Natural killer cell treated with Interleukin-12 subunit alpha and Interleukin-12 subunit beta and Interleukin-15 and Interleukin-18, amount 100 ng/mL, for 72 hours (primary cell): ENCODE results near the gene GALK1. TPM values are rescaled to one million over a fixed set of nuclear protein-coding genes. Genes with fewer than 3 reads are reported as not detected.
"Not testable (repeated sequence)": the region's sequence is repeated elsewhere in the genome, so short reads cannot be mapped to it uniquely, and the experiment has no call there.

ENCODE experiments used
- ATAC-seq, 2 donors: fragments of 150-1000 bp; cut with Tn5 transposase in 1 of 2; sonication (Bioruptor Pico), chemical (Tn5 transposase) in 1 of 2; 2 replicates each; pipeline ENCODE4 v1.10.0; 2021
- DNase-seq: peaks from one replicate; pipeline ENCODE4 v3.0.0; 2022; ENCODE audit warnings: low spot score
- H3K27ac Mint-ChIP-seq, 2 donors: 1 replicate in 1 of 2; 2 replicates in 1 of 2; pipeline ENCODE4 v1.8.0; 2022; ENCODE audit warnings: mixed read lengths in 2 of 2, mild to moderate bottlenecking in 1 of 2, moderate library complexity in 1 of 2
- H3K27me3 Mint-ChIP-seq, 2 donors: 1 replicate in 1 of 2; 2 replicates in 1 of 2; pipeline ENCODE4 v1.8.0; 2022; ENCODE audit warnings: mixed read lengths in 2 of 2
- H3K36me3 Mint-ChIP-seq: one replicate; pipeline ENCODE4 v1.8.0; 2022; ENCODE audit warnings: mixed read lengths
- H3K4me1 Mint-ChIP-seq, 2 donors: 1 replicate in 1 of 2; 2 replicates in 1 of 2; pipeline ENCODE4 v1.8.0; 2022; ENCODE audit warnings: low read depth in 2 of 2, mixed read lengths in 2 of 2, mild to moderate bottlenecking in 1 of 2
- H3K4me3 Mint-ChIP-seq: one replicate; pipeline ENCODE4 v1.8.0; 2022; ENCODE audit warnings: mixed read lengths
- H3K9me3 Mint-ChIP-seq: 2 replicates; pipeline ENCODE4 v1.8.0; 2022; ENCODE audit warnings: mixed read lengths
- total RNA-seq, 2 donors: library from RNA; stranded (reverse); gene quantifications; one replicate each; pipeline ENCODE4 v1.2.3, GENCODE V29; 2022

GALK1 gene
- total RNA-seq, 2 donors from 2014 or later = 13.7 to 31.1 TPM

- peaks cover 31% of the 10 kb centered on the region for H3K36me3 Mint-ChIP-seq
- H3K27ac Mint-ChIP-seq = peak overlapping the region; percentile 90 to 94
- ATAC-seq (no peak), DNase-seq (no peak)
- no peaks in the 10 kb centered on the region for H3K9me3 Mint-ChIP-seq
- peak overlapping the region; percentile 90 for H3K4me3 Mint-ChIP-seq
- no peaks in the 10 kb centered on the region for H3K27me3 Mint-ChIP-seq
- H3K4me1 Mint-ChIP-seq = peaks cover 51 to 53% of the 10 kb centered on the region in 2 donors
These were observed 13.9 kb upstream of the GALK1 start for GRCh38 chr17:75778861-75779249.

DNA sequence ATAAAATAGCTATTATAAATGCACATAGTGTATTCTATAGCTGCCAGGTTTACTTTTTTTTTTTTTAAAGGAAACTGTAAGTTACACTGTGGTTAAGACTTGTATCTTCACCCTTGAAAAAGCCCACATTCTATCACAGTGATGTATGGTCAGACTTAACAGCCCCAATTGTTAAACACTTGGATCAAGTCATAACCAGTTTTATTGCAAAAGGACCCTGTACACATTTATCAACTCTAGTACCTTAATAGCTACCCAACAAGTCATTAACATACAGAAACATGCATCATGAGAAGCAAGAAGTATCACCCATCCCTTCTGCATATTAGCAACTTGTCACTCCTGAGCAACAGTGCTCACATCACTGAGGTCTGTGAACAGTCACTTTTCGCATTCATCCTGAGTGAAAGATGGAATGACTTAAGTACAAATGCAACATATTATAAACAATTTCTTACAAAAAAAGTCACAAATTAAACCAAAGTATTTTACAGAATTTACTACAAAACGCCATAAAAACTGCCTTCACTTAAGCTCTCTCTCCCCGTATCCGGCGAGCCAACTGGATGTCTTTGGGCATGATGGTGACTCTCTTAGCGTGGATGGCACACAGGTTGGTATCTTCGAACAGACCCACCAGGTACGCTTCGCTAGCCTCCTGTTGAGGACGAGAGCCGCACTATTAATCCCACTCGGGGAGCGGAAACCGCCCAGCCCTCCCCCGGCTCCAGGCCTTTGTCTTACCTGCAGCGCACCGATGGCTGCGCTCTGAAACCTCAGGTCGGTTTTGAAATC lies 13.3 kb upstream of the GALK1 start:
- not testable (repeated sequence) for ATAC-seq, H3K27me3 Mint-ChIP-seq, H3K9me3 Mint-ChIP-seq

DNA sequence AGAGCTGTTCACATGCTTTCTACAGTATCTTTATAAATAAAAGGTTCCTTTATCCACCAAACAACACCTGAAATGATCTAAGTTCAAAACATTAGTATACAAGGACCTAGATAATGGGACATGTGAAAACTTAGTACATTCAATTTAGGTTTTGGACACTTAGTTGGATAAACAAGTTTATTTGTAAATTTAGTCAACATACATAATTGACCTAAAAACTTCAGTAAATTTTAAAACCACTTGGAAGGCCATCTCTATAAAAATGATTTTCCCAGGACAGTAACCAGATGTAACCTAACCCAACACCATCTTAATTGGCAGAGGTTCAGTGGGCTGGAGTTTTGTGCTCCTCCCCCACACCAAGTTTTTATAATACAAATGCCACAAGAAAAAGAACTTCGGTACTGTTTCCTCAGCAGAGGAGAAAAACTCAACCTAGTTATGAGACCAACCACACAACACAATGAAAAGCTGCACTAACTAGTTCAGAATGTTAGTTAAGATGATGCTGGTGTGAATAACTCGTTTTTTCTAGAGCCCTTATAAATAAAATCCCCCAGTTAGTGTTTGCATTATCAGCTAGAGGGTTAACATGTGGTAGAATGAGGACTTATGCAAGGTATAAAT lies 12.4 kb upstream of the GALK1 start:
- Mint-ChIP-seq H3K27me3 (no peaks in the 10 kb centered on the region), H3K4me3 (peak overlapping the region; percentile 90), H3K9me3 (no peaks in the 10 kb centered on the region), H3K4me1 (peaks cover 41 to 46% of the 10 kb centered on the region in 2 donors), H3K27ac (peak overlapping the region; percentile 90 to 94), H3K36me3 (peaks cover 31% of the 10 kb centered on the region)
- no peak for DNase-seq
- ATAC-seq = no peak

More for the DNA sequence above, 13.3 kb upstream of the GALK1 start:
- not testable (repeated sequence) for DNase-seq
- H3K27ac Mint-ChIP-seq = peak overlapping the region; percentile 90 to 94
- peak overlapping the region; percentile 90 for H3K4me3 Mint-ChIP-seq
- H3K36me3 Mint-ChIP-seq = peaks cover 31% of the 10 kb centered on the region
- peaks cover 47 to 48% of the 10 kb centered on the region in 2 donors for H3K4me1 Mint-ChIP-seq

- DNase-seq = no peak
These were observed 11.6 kb upstream of the GALK1 start for GRCh38 chr17:75776386-75777295.

GRCh38 chr17:75774991-75775668 lies 10.1 kb upstream of the GALK1 start:
- ATAC-seq = no peak
- Mint-ChIP-seq H3K27ac (peak overlapping the region; percentile 90 to 94), H3K27me3 (no peaks in the 10 kb centered on the region), H3K9me3 (no peaks in the 10 kb centered on the region), H3K36me3 (peaks cover 31% of the 10 kb centered on the region), H3K4me1 (peaks cover 40 to 46% of the 10 kb centered on the region in 2 donors), H3K4me3 (peak overlapping the region; percentile 90)
- no peak for DNase-seq

More at GRCh38 chr17:75776386-75777295, 11.6 kb upstream of the GALK1 start:
- Mint-ChIP-seq H3K27me3 (no peaks in the 10 kb centered on the region), H3K27ac (peak overlapping the region; percentile 90 to 94), H3K36me3 (peaks cover 31% of the 10 kb centered on the region), H3K4me3 (peak overlapping the region; percentile 90), H3K9me3 (no peaks in the 10 kb centered on the region), H3K4me1 (peaks cover 41 to 46% of the 10 kb centered on the region in 2 donors)
- no peak for ATAC-seq

DNA sequence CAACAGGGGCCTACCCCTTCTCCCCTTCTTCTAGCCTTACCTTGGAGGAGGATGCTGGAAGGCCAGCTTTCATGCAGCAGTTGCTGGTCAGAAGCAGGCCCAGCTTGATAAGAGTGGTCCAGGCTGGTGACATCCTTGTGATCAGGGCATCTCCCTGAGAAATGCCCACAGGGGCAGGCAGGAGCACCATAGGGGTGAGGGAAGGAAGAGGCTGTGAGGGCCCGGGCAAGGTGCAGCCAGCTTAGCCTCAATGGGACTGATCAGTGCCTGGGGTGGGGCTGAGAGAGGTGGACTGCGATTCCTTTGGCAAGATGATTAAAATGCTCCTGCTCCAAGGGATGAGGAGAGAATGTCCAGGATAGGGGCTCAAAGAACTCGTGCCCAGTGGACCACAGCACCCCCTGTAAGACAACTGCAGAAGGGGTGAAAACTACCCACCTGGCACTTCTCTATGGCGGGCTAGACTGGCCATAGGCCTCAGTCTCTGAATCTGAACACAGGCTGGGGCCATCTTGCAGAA lies 9.5 kb upstream of the GALK1 start:
- Mint-ChIP-seq H3K4me3 (peak overlapping the region; percentile 17), H3K36me3 (peaks cover 27% of the 10 kb centered on the region), H3K9me3 (no peaks in the 10 kb centered on the region), H3K4me1 (peaks cover 34 to 40% of the 10 kb centered on the region in 2 donors), H3K27me3 (no peaks in the 10 kb centered on the region), H3K27ac (no peak overlapping the region)
- DNase-seq (no peak), ATAC-seq (no peak)

GRCh38 chr17:75773808-75774470 lies 8.9 kb upstream of the GALK1 start:
- H3K27ac Mint-ChIP-seq = no peak overlapping the region
- peaks cover 25% of the 10 kb centered on the region for H3K36me3 Mint-ChIP-seq
- H3K4me3 Mint-ChIP-seq = no peak overlapping the region
- H3K4me1 Mint-ChIP-seq = peaks cover 33 to 39% of the 10 kb centered on the region in 2 donors
- ATAC-seq (peak in 1 of 2 donors; percentile 1), DNase-seq (no peak)
- H3K9me3 Mint-ChIP-seq = no peaks in the 10 kb centered on the region
- no peaks in the 10 kb centered on the region for H3K27me3 Mint-ChIP-seq

DNA sequence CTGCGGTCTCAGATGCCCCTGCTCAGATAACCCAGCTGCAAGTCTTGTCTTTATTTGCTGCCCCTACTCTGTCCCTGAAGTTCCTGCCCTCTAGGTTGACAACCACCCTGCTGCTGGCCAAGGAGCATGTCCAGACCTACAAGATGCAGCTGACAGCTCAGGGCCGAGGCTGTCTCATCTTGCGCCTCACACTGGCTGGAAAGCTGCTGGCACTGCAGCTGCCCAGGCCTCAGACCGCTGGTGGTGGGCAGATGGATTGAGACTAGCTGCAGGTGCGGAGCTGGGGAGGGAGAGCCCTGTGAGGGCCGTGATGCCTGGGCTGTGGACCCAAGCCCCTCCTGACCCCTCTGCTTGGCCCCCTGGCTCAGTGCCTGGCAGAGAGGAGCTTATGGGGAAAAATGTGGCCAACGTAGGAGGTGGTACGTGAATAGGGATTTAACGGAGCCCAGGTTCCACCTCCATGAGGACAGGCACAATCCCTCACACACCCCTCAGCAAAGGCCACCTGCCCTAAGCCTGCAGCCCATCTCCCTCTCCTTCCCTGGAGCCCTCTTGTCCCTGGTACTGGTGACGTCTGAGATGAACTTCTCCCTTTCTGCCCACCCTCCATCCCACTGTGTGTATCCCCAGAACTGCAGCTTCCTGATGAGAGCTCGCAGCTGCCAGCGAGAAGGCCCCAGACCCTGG lies 8.3 kb upstream of the GALK1 start:
- H3K4me3 Mint-ChIP-seq = no peak overlapping the region
- ATAC-seq = peak in 1 of 2 donors; percentile 17
- peak overlapping the region in 1 of 2 donors; percentile 35 for H3K27ac Mint-ChIP-seq

GRCh38 chr17:75771334-75772281 lies 6.6 kb upstream of the GALK1 start:
- DNase-seq = no peak
- peak overlapping the region in 1 of 2 donors; percentile 35 for H3K27ac Mint-ChIP-seq
- H3K4me1 Mint-ChIP-seq = peaks cover 14 to 20% of the 10 kb centered on the region in 2 donors
- H3K36me3 Mint-ChIP-seq = peaks cover 3% of the 10 kb centered on the region
- no peak for ATAC-seq
- H3K4me3 Mint-ChIP-seq = no peak overlapping the region
- H3K27me3 Mint-ChIP-seq = no peaks in the 10 kb centered on the region
- no peaks in the 10 kb centered on the region for H3K9me3 Mint-ChIP-seq

More for the DNA sequence above, 8.3 kb upstream of the GALK1 start:
- Mint-ChIP-seq H3K36me3 (peaks cover 20% of the 10 kb centered on the region), H3K27me3 (no peaks in the 10 kb centered on the region), H3K9me3 (no peaks in the 10 kb centered on the region), H3K4me1 (peaks cover 29 to 34% of the 10 kb centered on the region in 2 donors)
- no peak for DNase-seq

DNA sequence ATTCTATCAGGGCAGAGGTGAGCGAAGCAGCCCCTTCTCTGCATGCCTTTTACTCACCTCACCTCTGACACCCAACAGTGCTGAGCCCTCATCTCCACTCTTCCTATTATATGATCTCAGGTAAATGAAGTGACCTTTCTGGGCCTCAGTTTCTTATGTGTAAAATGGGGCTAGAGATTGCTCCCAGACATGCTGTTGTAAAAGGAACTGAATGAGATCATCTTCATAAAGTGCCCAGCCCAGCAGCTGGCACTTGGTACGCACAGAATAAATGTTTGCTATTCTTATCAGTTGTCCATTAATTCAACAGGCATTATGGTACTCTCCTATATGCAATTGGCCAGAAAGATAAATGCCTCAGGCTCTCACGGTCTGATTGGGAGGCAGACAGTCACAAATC lies 4.5 kb upstream of the GALK1 start:
- no peak overlapping the region for H3K4me3 Mint-ChIP-seq
- ATAC-seq = no peak
- H3K27me3 Mint-ChIP-seq = no peaks in the 10 kb centered on the region
- H3K9me3 Mint-ChIP-seq = no peaks in the 10 kb centered on the region
- H3K27ac Mint-ChIP-seq = no peak overlapping the region
- H3K4me1 Mint-ChIP-seq = peaks cover 0 to 6% of the 10 kb centered on the region in 2 donors
- no peak for DNase-seq
- H3K36me3 Mint-ChIP-seq = no peaks in the 10 kb centered on the region

GRCh38 chr17:75767881-75768280 lies 2.9 kb upstream of the GALK1 start:
- no peaks in the 10 kb centered on the region for H3K9me3 Mint-ChIP-seq
- no peaks in the 10 kb centered on the region for H3K36me3 Mint-ChIP-seq
- no peak overlapping the region for H3K4me3 Mint-ChIP-seq
- no peak for ATAC-seq
- no peaks in the 10 kb centered on the region for H3K27me3 Mint-ChIP-seq
- no peak for DNase-seq
- peaks cover 0 to 3% of the 10 kb centered on the region in 2 donors for H3K4me1 Mint-ChIP-seq
- H3K27ac Mint-ChIP-seq = no peak overlapping the region
